Measurements from ENCODE around the gene C17orf100. TPM values are rescaled to one million over a fixed set of nuclear protein-coding genes. Genes with fewer than 3 reads are reported as not detected.

Gene C17orf100
- total and polyA plus RNA-seq, 9 of the 15 experiments (the other 6 are each of a cell fraction or from before 2014, with no cell fraction given), result 0.04 to 1.7 (median 0.43) TPM

GRCh38 chr17:6641247-6641863, 10.2 kb upstream of the C17orf100 start (continued):
- TF ChIP-seq MCM2 (IDR thresholded peaks at IDR 0.05; ENCODE audit: low read depth) (no peak), SRSF3 (IDR thresholded peaks at IDR 0.05; ENCODE audit: insufficient read depth, low read length) (no peak), TAF1 (IDR thresholded peaks at IDR 0.05; ENCODE audit: control insufficient read depth, extremely low read depth, insufficient read depth, low read length, severe bottlenecking) (no peak), SUPT5H (IDR thresholded peaks at IDR 0.05) (0 out of 2 replicates have a peak, but pooled peaks have one; percentile 29), ZNF589 (CRISPR knock-in tag; IDR thresholded peaks at IDR 0.05; ENCODE audit: low read depth) (no peak), POLR2A (conservative IDR thresholded peaks at IDR 0.05) (no peak), ZNF707 (CRISPR knock-in tag; conservative IDR thresholded peaks at IDR 0.05) (no peak), PHF21A (IDR thresholded peaks at IDR 0.05; ENCODE audit: borderline replicate concordance, low read depth) (peak; percentile 82; the same call in 1 of the 2 replicates), XRCC3 (IDR thresholded peaks at IDR 0.05) (no peak), ATF7 (IDR thresholded peaks at IDR 0.05) (0 out of 2 replicates have a peak, but pooled peaks have one; percentile 20), ZBTB33 (CRISPR knock-in tag; IDR thresholded peaks at IDR 0.05) (no peak), ESRRB (CRISPR knock-in tag; IDR thresholded peaks at IDR 0.05; ENCODE audit: borderline replicate concordance) (no peak), KDM1A (IDR thresholded peaks at IDR 0.05) (0 out of 4 replicates have a peak, but pooled peaks of 1 of the 2 experiments have one; percentile 25), DACH1 (IDR thresholded peaks at IDR 0.05; ENCODE audit: partially characterized antibody) (no peak), SMAD2 (IDR thresholded peaks at IDR 0.05; ENCODE audit: low read depth, low read length) (no peak), HMBOX1 (IDR thresholded peaks at IDR 0.05) (peak; percentile 81), ZFP1 (CRISPR knock-in tag; IDR thresholded peaks at IDR 0.05) (no peak), CHAMP1 (IDR thresholded peaks at IDR 0.05) (no peak), HDAC2 (IDR thresholded peaks at IDR 0.05) (no peak), ARID4B (CRISPR knock-in tag; IDR thresholded peaks at IDR 0.05) (peak; percentile 12)

All from K562 (cell line).